ENCODE data around the gene NCCRP1.

NCCRP1 gene

DNA sequence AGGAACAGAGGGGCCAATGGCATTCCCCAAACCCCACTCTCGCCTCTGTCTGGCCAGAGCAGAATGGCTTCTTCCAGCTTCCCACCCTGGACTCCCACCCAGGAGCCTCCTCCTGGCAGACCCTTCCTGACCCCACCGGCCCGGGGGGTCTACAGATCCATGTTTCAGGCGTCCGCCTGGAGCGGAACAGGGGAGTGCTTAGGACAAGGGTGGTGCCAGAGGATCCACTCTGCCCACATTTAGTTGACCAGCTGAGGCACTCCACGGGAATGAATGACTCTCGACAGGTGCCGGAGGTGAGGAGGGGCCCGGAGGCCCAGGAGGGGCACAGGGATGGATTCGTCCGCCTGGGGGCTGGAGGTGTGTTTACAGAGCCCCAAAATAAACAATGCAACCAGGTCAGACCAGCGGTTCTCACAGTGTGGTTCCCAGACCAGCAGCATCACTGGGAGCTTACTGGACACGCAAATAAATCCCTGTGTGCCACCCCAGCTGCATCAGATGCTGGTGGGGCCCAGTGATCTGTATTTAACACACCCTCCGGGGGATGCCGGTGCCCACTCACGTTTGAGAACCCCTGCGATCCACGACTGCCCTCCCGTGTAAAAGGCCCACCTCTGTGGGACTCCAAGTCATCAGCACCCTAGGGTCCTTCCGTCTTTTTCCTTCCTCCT, 15.1 kb upstream of the NCCRP1 start:
- DNase-seq = no peak

DNA sequence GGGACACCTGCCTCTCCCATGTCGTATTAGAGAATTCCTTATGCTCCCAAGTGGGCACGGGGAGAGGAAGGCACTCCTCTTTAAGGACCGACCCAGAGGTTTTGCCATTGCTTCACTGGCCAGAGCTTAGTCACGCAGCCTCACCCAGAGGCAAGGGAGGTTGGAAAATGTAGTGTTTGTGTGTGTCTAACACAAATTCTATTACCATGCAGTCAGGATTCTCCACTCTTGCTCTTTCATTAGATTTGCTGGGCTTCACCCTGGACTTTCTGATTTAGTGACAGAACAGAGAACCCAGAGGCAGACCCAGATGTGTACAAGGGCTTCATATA, 14.6 kb upstream of the NCCRP1 start:
- no peak for DNase-seq

DNA sequence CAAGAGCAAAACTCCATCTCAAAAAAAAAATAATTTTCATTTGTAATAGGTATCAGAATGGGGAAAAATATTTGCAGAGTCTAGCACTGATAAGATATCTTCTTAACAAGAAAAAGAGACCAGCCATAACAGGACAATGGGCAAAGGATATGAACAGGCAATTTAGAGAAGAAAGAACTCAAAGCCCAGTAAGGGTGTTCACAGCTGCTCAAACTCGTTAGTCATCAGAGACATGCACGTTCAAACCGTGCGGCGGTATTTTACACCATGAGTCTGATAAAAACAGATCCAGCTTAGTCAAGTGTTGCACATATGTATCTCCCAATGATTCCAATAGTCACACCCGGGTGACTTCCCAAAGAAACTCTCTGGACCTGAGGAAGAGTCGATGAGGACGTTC, 13.7 kb upstream of the NCCRP1 start:
- no peak for DNase-seq

DNA sequence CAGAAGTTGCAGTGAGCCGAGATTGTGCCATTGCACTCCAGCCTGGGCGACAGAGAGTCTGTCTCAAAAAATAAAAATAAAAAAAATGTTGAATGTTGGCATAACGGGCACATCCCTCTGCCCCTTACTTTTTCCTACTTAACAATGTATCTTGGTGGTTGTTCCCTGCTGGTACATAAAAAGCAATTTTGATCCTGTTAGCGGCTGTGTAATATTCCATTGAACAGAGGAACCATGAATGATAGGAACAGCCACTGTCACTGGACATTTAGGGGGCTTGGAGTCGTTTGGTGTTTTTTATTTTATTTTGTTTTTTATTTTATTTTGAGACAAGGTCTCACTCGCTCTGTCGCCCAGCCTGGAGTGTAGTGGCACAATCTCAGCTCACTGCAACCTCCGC, 10.4 kb upstream of the NCCRP1 start:
- no peak for DNase-seq

DNA sequence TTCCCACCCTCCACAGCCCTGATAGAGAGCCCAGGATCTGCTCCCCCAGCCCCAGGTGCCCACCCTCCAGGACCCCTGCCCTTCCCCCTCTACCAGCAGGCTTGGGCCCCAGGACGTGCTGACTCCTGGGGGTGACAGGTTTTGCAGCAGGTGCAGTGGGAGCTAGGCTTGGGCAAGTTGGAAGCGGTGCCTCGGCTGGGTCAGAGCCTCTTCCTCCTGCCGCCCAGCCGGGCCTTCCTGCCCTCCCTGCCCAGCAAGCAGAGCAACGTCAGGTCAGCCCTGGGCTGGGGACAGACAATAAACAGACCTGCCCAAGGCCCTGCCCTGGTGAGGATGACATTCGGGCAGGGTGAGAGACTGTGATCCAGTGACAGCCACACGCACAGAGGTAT, 9.2 kb upstream of the NCCRP1 start:
- no peak for DNase-seq

DNA sequence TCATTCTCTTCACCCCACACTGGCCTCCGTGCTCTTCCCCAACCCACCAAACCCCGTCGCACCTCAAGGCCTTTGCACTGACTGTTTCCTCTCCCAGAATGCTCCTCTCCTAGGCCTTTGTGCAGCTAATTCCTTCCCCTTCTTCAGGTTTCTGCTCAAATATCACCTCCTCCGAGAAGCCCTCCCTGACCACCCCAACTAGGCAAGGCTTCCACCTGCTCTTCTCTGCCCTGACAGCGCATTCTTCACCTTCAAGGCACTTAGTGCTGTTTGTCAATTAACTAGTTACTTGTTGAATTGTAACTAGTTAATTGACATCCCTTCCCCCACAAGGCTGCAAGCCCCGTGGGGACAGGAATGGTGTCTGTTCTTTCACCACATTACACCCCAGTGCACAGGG, 7.8 kb upstream of the NCCRP1 start:
- no peak for DNase-seq

DNA sequence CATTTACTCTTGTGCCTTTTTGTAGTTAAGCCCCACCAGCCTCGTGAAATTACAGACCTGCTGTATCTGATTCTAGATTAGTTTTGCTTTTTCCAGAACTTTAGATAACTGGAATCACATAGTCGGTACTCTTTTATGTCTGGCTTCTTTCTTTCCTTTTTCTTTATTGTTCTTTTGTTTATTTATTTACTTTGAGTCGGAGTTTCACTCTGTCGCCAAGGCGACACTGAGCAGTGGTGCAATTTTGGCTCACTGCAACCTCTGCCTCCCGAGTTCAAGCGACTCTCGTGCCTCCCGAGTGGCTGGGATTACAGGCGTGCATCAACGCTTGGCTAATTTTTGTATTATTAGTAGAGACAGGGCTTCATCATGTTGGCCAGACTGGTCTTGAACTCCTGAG, 6.0 kb upstream of the NCCRP1 start:
- DNase-seq = no peak

DNA sequence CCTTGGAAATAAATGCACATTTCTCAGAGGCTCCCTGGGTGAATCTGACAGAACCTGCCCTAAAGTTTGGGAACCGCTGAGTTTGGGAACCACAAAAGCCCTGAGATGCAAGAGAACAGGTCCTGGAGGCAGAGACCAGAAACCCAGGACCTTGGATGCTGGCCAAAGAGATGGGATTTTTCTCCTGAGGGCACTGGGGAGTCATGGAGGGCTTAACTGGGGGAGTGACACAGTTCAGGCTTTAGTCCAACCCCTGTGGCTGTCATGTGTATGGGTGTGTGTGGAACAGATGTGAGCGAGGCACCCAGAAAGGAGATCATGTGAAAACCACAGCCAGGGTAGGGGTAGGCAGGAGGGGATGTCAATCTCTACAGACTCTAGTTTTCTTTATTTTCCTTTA, 3.9 kb upstream of the NCCRP1 start:
- DNase-seq = no peak

DNA sequence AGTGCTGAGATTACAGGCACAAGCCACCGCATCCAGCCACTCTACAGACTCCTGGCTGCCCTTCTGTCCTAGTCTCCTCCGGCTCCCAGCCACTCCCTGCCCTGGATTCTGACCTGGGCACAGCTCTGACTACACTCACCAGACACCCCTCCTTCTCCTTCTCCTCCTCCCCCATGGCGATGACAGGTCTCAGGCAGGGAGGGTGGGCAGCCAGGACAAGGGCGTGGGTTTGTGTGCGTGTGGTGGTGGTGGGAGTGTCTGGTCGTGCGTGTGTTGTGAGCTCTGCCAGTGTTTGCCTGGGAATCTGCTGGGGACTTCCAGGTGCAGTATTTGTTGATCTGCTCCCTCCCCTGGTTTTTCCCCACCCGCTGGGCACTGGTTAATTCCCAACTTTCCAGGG, 3.0 kb upstream of the NCCRP1 start:
- DNase-seq = no peak

DNA sequence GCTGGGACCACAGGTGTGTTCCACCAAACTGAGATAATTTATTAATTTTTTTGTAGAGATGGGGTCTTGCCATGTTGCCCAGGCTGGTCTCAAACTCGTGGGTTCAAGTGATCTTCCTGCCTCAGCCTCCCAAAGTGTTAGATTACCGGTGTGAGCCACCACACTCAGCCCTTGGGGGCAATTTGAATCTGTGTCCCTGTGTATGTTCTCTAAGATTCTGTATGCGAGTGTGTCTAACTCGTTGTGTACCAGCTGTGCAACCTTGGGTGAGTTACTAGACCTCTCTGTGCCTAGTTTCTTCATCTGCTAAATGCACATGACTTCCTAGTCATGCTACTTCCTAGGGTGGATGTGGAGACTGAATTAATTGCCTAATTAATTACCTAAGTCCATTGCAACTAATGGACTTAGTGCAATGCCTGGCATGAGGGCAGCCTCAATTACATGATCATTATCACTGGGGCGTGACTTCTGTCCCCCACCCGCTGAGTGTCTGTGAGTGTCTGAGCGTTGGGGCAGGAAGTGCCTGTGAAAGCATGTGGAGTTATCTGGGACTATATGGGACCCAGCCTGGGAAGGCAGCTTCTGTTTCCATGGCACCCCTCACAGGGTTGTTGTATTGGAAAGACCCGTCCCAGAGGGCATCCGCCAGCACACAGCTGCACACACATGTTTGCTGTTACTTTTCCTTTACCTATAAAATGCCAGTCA, 1.8 kb upstream of the NCCRP1 start:
- DNase-seq = no peak

DNA sequence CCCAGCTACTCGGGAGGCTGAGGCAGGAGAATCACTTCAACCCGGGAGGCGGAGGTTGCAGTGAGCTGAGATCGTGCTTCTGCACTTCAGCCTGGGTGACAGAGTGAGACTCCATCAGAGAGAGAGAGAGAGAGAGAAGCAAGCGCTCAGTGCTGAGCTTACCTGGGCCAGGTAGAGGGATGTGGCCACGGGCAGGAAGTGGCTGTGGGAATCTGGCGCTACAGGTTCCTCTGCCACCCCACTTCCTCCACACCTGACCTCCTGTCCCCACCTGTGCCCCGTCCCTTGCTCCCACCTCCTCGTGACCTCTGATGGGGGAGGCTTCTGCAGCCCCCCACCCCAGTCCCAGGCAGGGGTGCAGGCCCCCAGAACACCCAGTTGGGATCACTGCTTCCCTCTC, 1.0 kb upstream of the NCCRP1 start:
- DNase-seq = no peak

DNA sequence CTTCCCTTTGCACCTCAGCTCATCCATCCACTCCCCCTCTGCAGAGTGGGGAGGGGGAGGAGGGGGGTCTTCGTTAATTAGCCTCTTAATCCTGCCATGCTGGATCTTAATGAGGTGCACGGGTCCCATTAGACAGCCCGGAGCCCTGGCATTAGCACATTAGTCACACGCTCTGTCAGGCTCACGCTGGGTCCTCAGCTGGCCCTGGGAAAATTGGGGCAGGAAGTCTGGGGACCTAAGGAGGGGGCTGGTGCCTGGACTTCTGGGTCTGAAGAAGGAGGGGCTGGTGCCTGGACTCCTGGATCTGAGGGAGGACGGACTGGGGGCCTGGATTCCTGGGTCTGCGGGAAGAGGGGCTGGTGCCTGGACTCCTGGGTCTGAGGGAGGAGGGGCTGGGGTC, 444 bp upstream of the NCCRP1 start:
- no peak for DNase-seq

DNA sequence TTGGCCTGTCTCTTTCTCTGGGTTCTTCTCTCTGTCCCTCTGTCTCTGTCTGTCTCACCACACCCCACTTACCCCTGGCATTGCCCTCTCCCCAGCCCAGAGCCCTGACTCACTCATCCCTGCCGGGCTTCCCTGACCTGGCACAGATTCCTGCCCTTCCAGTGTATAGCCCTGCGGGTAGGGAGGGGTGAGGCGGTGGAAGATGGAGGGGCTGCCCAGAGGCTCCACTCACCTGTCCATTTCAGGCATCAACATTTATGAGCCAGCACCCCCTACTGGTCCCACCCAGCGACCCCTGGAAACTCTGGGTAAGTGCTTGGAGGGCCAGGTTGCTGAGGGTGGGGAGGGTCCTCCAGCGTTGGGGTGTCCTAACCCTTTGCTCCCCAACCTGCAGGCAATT, 1.0 kb downstream of the NCCRP1 start:
- no peak for DNase-seq

DNA sequence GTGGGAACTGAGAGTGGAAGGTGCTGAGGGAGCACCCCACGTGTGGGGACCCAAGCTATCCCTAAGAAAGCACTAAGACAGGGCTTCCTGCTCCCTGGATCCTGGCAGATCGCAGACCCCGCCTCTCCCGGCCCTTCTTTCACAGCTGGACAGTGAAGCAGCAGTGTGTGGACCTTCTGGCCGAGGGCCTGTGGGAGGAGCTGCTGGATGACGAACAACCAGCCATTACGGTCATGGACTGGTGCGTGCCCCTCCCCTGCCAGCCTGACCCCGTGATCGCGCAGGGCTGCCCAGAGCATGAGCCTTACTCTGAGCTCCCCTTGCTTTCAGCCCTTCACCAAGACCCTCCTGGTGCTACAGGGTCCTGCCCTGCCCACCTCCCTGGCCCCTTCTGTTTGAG, 2.3 kb downstream of the NCCRP1 start:
- DNase-seq = no peak

DNA sequence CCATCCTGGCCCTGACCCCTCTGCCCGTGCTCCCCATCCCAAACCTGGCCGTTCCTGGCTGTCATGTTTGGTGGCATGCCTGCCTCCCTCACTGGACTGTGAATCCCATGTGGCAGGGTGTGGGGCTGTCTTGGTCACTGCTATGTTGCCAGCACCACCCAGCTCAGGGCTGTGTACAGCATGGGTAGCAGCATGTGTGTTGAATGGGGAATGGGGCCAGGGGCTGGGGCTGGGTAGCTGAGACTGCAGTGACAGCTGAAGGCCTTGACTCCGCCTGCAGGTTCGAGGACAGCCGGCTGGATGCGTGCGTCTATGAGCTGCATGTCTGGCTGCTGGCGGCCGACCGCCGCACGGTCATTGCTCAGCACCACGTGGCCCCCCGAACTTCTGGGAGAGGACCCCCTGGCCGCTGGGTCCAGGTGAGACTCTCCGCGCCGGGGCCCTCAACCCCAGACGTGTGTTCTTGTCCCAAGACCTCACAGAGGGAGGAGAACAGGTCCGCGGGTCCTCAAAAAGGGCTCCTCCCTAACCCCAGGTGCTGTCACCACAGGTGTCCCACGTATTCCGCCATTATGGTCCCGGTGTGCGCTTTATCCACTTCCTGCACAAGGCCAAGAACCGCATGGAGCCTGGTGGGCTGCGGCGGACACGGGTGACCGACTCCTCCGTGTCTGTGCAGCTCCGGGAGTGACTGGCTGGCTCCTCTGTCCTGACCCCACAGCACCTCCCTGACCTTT, 3.5 kb downstream of the NCCRP1 start:
- no peak for DNase-seq

DNA sequence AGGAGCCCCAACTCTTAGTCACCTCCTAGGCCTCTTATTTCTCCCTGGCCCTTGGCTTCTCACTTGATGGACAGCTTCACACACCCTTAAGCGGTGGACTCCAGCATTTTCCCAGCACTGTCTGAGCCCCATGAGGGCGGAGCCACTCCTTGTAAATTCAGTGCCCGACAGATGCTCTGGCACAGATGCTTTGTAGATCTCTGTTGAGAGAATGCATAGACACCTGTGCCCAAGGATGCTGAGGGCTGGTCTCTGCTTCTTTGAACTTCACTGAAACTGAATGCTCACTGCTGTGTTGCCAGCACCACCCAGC, 4.0 kb downstream of the NCCRP1 start:
- no peak for DNase-seq

DNA sequence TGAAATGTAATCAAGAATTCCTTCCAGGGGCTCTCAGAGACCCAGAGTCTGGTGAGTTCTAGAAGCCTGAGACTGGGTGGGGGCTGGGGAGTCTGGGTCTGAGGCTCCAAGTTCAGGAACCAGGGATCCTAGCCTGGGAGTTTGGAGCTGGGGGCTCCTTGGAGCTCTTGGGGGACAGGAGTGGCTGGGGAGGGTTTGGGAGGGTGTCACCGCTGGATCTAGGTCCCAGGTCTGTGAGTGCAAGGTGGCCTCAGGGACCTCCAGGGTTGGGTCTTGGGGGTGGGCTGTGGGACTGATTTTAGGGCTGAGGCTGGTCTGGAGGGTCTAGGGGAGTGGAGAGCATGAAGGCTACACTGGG, 6.2 kb downstream of the NCCRP1 start:
- DNase-seq = no peak

DNA sequence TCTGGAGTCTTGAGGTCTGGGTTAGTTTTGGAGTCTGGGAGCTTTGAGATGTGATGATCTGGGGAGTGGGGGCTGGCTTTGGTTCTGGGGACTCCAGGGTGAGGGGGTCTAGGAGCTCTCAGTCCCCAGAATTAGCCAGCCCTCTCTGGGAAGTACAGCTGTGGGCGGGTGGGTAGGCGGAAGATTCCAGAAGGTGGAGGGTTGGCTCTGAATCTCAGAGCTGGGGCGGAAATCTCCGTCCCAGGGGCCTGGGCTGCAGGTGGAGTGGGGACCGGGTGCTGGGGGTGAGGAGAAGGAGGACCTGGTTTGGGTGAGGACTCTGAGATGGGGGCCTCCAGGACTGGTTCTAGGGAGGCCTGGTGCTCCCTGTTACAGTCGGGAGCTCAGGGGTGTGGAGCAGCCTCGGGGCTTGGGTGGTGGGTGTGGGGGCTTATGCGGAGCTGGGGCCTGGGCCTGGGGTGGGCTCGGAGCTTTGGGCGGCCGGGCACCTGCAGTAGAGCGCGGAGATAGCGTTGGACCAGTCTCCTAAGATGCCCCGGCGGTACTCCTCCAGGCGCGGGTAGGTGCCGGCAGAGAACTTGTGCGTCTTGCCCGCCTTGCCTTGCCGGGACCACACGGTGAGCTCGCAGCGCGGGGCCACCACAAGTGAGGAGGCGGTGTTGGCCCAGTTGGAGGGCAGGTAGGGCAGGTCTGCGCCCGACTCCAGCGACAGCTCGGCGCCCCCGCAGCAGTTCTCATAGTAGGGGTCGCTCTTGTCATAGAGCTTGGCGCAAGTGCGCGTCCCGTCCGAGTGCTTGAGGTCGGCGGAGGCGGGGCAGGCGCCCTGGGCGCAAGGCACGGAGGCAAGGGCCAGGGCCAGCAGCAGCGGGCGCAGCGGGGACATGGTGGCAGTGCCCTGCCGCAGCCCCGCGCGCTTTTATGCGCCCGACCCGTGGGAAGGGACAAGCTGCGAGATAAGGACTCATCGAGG, 6.9 kb downstream of the NCCRP1 start, which contains the start of gene SYCN:
Gene SYCN (minus strand): TSS at position 892 of the 970 bp plus-strand sequence. CDS start 9 bp downstream, at position 883.
- no peak for DNase-seq

DNA sequence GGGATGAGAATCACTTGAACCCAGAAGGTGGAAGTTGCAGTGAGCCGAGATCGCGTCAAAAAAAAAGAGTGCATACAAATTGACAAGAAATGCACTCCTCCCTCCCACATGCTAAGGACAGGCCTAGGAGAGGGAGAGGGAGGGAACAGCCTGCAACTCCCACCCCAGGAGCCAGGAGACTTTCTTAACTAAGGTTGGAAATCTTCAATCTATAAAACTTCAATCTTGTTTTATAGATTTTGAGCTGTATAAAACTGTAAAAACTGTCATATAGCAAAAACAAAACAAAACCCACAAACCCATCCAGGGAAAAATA, 8.6 kb downstream of the NCCRP1 start:
- no peak for DNase-seq

DNA sequence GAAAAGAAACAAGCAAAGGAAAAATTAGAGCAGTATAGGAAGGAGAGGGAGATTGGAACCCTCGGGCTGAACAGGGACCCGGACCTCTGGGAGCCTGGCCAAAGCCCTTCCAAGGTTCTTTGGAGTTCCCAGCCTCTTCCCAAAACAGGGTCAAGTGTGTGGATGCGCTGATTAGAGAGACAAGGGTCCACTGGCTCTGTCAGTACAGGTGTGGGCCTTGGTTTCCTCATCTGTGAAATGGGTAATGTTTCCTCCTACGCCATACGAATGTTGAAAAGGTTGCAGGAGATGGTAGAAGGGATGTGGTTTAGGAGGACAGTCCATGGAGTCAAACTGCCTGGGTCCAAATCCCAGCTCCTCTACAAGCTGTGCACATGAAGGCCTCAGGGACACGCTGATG, 9.4 kb downstream of the NCCRP1 start:
- DNase-seq = no peak

DNA sequence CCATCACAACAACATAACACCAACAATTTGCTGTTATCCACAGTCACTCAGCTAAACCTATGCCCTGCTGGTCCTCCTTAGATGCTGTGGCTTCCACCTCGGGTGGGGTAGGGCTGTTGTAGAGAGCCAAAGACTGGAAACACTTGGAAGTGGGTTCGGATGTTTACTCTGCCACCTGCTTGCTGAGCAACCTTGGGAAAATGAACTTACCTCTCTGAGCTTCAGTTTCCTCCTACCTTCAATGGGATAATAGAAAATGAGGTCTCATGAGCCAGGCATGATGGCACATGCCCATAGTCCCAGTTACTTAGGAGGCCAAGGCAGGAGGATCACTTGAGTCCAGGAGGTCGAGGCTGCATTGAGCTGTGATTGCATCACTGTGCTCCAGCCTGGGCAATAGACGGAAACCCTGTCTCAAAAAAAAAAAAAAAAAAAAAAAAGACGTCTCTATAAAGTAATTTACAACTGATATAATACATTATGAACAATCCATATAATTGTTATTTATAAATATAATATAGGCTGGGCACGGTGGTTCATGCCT, 10.6 kb downstream of the NCCRP1 start:
- DNase-seq = no peak

DNA sequence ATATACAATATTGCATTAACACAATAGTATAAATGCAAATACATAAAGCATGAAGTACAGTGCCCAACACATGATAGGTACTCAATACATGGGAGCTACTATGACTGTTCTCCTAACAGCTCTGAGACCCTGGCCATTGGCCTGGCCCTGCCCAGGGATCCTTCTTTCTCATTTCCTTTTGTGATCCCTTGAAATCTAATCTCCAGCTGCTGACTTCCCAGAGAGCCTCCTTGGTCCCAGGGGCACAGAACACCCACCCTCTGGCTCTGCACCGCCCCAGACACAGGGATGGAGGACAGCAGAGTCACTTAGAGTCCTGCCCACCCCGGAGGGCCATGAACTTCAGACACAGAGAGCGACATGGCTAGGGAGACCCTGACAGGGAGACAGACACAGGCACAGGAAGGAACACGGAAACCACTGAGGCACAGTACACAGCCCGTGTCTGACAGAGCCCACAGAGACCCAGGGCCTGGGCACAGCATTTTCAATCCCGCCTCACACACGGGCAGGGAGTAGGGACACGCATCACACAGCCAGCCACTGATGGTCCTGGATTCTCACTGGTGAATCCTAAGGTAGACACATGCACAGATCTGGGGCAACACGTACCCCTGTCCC, 11.5 kb downstream of the NCCRP1 start:
- no peak for DNase-seq

DNA sequence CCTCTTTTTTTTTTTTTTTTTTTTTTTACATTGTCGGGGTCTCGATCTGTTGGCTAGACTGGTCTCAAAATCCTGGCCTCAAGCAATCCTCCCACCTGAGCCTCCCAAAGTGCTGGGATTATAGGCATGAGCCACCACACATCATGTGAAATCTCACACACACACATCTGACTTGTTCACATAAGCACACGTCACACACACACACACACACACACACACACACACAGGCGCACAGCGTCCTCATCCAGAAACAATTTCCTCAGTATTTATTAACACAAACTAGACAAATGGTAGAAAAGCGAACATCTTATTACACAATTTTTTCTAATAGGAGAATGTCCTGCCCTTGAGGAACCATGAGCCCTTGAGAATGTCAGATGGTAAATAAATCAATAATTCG, 12.4 kb downstream of the NCCRP1 start:
- DNase-seq = no peak
